Aortic smooth muscle cell (primary cell): ENCODE measurements around the gene CFAP20DC. TPM values are rescaled to one million over a fixed set of nuclear protein-coding genes. Genes with fewer than 3 reads are reported as not detected.

ENCODE experiments used
- total RNA-seq: library from RNA; depleted of rRNA; stranded (reverse); fragments of >200 nt; gene quantifications from 2 replicates; pipeline ENCODE4 v1.2.3, GENCODE V29; 2014

Gene CFAP20DC
- 1.1 and 1.5 TPM in 2 replicates for total RNA-seq

DNA sequence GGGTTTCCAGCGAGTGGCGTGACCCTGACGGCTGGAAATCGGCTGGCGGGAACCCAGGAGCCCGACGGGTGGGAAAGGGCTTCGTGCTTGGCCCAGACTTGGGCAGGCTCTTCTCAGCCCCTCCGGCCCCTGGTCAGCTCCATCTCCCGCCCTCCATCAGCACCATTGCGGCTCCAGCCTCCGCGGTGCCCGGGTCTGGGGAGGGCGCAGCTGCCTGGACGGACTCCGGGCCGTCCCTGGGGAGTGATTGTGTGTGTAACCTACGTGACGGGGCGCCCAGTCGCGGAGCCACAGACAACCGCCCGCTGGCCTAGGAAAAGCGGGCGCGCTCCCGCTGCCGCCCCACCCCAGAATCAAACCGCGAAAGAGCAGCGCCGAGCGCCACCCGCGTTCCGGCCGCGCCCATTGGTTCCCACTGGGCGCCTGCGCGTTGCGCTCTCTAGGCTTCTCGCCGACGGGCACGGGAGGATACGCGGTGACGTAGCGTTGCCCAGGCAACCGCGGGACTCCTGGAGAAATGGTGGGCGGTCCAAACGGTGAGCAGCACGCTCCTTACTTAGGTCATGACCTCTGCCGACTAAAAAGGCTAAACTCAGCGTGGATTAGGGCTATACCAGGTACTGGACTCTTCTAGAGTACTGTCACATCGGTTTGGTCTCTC, at the start of gene CFAP20DC:
Gene CFAP20DC, minus strand, starts transcription at position 355 of the 661 bp plus-strand sequence. CDS start 394 bp downstream, outside the sequence.

